BE2C (cell line): ENCODE measurements around the gene KIF16B.

Experiments
- DNase-seq: peaks from one replicate; pipeline ENCODE4 v3.0.0-alpha.2; 2020
- H3K27me3 ChIP-seq: fragments of 250-450 bp; sonication (Bioruptor Pico); 2 replicates; pipeline ENCODE4 v1.5.1; 2020; ENCODE audit warnings: mild to moderate bottlenecking
- H3K36me3 ChIP-seq: fragments of 250-450 bp; sonication (Bioruptor Pico); 2 replicates; pipeline ENCODE4 v1.5.1; 2020; ENCODE audit warnings: mild to moderate bottlenecking
- H3K4me1 ChIP-seq: fragments of 250-450 bp; sonication (Bioruptor Pico); 2 replicates; pipeline ENCODE4 v1.5.1; 2020
- H3K4me3 ChIP-seq: 2 replicates; pipeline ENCODE4 v1.5.1; 2011; ENCODE audit warnings: low read depth, low read length
- H3K9me3 ChIP-seq: fragments of 250-450 bp; sonication (Bioruptor Pico); 2 replicates; pipeline ENCODE4 v1.5.1; 2020
- TF ChIP-seq, protein P1 (sequence below): IDR thresholded peaks from 2 replicates; pipeline ENCODE4 v1.5.1; 2012; ENCODE audit warnings: mild to moderate bottlenecking, low read depth, low read length

KIF16B gene

DNA sequence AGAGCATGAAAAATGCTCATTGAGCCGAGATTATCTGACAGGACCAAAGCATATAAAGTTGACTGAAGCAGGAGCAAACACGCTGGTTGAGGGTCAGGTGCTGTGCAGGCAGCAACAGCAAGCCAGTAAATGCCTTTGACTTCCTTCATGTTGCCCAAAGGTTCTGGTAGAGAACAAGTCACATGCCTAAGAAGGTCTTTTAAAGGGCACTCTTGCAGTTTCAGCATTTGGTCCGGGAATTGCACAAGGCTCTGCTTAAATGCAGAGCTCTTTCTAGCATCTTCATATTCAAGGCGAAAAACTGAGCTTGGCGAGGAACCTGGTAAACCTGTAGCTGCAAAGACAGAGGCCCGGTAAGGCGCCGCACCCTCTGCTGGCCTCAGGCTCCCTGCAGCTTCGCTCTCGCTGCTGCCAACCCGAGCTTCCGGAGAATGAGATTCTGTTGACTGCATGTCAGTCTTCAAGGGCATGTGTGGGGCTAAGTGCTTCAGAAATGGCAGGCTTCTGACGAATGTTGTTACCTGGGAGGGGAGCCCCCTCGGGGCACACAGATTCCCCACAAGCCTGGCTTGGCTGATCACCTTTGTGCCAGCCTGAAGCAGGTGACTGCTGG is 205.2 kb downstream of the KIF16B start:
- TF ChIP-seq, protein P1, sequence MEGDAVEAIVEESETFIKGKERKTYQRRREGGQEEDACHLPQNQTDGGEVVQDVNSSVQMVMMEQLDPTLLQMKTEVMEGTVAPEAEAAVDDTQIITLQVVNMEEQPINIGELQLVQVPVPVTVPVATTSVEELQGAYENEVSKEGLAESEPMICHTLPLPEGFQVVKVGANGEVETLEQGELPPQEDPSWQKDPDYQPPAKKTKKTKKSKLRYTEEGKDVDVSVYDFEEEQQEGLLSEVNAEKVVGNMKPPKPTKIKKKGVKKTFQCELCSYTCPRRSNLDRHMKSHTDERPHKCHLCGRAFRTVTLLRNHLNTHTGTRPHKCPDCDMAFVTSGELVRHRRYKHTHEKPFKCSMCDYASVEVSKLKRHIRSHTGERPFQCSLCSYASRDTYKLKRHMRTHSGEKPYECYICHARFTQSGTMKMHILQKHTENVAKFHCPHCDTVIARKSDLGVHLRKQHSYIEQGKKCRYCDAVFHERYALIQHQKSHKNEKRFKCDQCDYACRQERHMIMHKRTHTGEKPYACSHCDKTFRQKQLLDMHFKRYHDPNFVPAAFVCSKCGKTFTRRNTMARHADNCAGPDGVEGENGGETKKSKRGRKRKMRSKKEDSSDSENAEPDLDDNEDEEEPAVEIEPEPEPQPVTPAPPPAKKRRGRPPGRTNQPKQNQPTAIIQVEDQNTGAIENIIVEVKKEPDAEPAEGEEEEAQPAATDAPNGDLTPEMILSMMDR: no peak
- Histone ChIP-seq H3K36me3 (no peaks in the 10 kb centered on the region), H3K4me1 (peaks cover 7% of the 10 kb centered on the region; the same call in 1 of the 2 replicates), H3K4me3 (no peak overlapping the region), H3K9me3 (no peaks in the 10 kb centered on the region), H3K27me3 (no peaks in the 10 kb centered on the region)
- DNase-seq: no peak

DNA sequence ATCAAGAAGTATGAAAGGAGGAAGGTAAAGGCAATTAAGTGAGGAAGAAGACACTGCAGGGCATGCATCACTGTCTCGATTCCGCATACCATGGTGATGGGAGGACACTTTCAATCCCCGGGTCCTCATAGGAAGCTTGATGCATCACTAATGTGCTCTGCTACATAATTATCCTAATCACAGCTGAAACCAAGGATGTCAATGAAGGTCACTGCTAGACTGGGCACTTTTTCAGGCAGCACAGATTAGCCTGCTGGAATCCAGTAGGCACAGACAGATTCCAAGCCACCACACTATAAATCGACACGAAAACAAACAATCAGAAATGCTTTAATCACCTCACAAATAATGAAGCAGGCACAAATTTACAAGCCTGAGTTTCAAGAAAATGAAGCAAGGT is 206.7 kb downstream of the KIF16B start:
- Histone ChIP-seq H3K36me3 (no peaks in the 10 kb centered on the region), H3K27me3 (no peaks in the 10 kb centered on the region), H3K4me1 (peaks cover 7% of the 10 kb centered on the region; the same call in 1 of the 2 replicates), H3K4me3 (no peak overlapping the region), H3K9me3 (no peaks in the 10 kb centered on the region)
- no peak for DNase-seq
- TF ChIP-seq, protein P1: no peak

DNA sequence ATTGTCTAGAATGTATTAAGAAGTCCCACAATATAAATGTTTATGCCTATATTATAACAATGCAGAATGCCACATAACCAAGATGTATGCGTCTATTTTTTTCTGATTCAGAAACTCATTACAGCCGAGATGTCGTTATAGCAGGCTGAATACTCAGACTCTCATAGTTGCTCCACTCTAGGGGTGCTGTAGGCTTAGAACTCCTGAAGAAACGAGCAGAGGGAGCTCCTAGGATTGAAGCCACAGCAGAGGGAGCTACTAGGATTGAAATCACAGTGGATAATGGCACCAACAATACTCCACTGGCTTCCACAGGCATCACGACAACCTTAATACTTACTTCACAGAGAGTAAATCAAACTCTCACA is 208.9 kb downstream of the KIF16B start:
- DNase-seq: no peak
- Histone ChIP-seq H3K4me3 (no peak overlapping the region), H3K4me1 (peaks cover 7% of the 10 kb centered on the region), H3K9me3 (no peaks in the 10 kb centered on the region), H3K27me3 (no peaks in the 10 kb centered on the region), H3K36me3 (no peaks in the 10 kb centered on the region)
- TF ChIP-seq, protein P1: no peak

DNA sequence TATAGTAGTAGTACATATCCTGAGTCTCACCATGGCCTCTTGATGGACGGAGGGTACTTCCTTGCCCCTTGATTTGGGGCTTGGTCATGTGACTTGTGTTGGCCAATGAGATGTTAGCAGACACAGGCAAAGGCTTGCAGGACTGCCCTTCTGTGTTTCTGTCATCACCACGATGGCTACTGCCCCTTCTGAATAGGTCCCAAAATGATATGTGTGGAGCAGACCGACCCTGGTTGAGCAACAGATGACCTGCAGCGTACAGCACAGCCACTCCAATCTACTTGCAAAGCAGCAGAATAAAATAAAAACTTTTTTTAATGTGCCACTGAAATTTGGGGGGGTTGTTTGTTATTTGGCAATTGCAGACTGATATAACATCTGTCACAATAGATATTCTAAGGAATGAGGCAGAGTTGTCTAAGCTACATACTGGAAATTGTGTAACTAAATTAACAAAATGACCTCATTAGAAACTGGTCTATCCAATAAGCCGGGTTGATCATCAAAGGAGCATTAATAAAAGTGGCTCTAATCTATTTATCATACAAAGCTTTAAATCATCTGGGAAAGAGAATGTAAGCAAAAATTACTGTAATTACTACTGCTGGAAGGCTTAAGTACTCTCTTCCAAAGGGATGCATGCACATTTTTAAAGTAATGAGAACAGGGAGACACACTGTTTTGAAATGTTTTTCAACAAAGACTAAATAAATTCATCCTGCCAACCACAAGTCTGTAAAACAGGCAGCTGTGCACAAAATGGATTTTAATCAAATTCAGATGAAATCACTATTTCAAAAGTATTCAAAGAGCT is 209.5 kb downstream of the KIF16B start:
- peaks cover 7% of the 10 kb centered on the region for H3K4me1 ChIP-seq
- H3K27me3 ChIP-seq: no peaks in the 10 kb centered on the region
- TF ChIP-seq, protein P1: no peak
- no peak for DNase-seq
- H3K36me3 ChIP-seq: no peaks in the 10 kb centered on the region
- H3K9me3 ChIP-seq: no peaks in the 10 kb centered on the region
- no peak overlapping the region for H3K4me3 ChIP-seq

DNA sequence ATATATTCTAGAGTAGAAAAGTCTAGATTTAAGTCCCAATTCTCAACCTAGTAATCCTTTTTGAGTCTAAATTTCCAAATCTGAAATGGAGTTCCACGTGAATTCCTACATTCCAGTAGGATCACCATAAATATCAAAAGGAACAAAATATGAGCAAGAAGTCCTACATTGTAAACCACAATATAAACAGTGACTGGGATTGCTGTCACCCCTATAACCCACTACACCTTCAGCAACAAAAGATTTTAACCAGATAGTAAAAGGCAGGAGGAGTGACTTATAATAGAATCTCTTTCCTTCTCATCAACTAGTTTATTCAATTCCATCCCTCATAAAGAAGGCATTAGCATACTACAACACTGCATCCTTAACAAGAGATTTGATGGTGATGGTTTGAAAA is 210.6 kb downstream of the KIF16B start:
- TF ChIP-seq, protein P1: no peak
- Histone ChIP-seq H3K4me1 (peaks cover 7% of the 10 kb centered on the region), H3K9me3 (no peaks in the 10 kb centered on the region), H3K4me3 (no peak overlapping the region), H3K36me3 (no peaks in the 10 kb centered on the region), H3K27me3 (no peaks in the 10 kb centered on the region)
- DNase-seq: no peak

DNA sequence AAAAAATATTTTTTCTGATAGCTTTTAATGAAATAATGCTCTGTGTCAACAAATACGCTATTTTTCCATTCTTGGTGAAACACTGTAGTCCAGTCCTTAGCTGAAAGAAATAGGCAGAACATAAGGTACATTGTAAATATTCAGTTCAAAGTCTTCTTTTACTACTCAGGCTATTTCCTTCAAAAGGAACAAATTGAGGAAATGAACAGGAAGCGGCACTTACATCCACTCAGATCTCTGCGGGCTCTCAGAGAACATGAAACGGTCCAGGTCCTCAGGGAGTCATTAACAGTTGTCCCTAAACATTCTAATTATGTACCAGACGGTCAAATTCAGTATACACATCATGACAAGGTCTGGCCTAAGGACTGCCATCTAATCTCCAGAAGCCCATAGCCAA is 212.6 kb downstream of the KIF16B start:
- H3K4me1 ChIP-seq: peaks cover 7% of the 10 kb centered on the region
- TF ChIP-seq, protein P1: no peak
- no peak overlapping the region for H3K4me3 ChIP-seq
- no peaks in the 10 kb centered on the region for H3K36me3 ChIP-seq
- H3K9me3 ChIP-seq: no peaks in the 10 kb centered on the region
- H3K27me3 ChIP-seq: no peaks in the 10 kb centered on the region
- DNase-seq: no peak
